GM12878 (cell line): Measurements from ENCODE around the gene SYDE2. TPM values are rescaled to one million over a fixed set of nuclear protein-coding genes. Genes with fewer than 3 reads are reported as not detected.

Source experiments
- ATAC-seq: fragments of 200-7000 bp; cut with Tn5 transposase; 3 replicates; pipeline ENCODE4 v1.9.1; 2020; ENCODE audit warnings: mild to moderate bottlenecking, moderate library complexity
- BruUV-seq: library from RNA; stranded (reverse); fragments of 400-500 nt; replicated peaks from 2 replicates; lab custom pipeline; 2021; lab: Mats Ljungman, UMichigan
- CTCF ChIA-PET: fragments of 300-600 bp; sonication (Branson Sonifier 250); formaldehyde crosslinking; extraction: SDS; loops from one replicate; lab custom pipeline; 2021; ENCODE audit warnings: inconsistent platforms; lab: Yijun Ruan, JAX
- POLR2A ChIA-PET: fragments of 350-600 bp; formaldehyde crosslinking; extraction: SDS; loops from one replicate; lab custom pipeline; 2021; ENCODE audit warnings: inconsistent platforms; lab: Charles Lee
- RAD21 ChIA-PET: fragments of 300-600 bp; sonication (Branson Sonifier 250); formaldehyde crosslinking; loops from one replicate; lab custom pipeline; 2023; ENCODE audit warnings: antibody characterized with exemption; ENCODE audit not compliant: unreplicated experiment; lab: Charles Lee
- SMC1A ChIA-PET: fragments of 300-600 bp; sonication (Branson Sonifier 250); formaldehyde crosslinking; loops from one replicate; lab custom pipeline; 2023; ENCODE audit not compliant: unreplicated experiment, uncharacterized antibody; lab: Charles Lee
- DNase-seq: peaks from one replicate; pipeline ENCODE4 v3.0.0-alpha.2; 2011; ENCODE audit warnings: low read depth, low spot score
- FAIRE-seq: peaks from 3 replicates; lab custom pipeline; 2011; peaks lifted over from hg19 to GRCh38; lab: Jason Lieb, UNC
- H2AFZ ChIP-seq: 2 replicates; pipeline ENCODE4 v1.6.0; 2011; ENCODE audit warnings: low read depth, low read length, control low read depth; ENCODE audit not compliant: control insufficient read depth
- H3K27ac ChIP-seq: 2 replicates; pipeline ENCODE4 v1.5.1; 2011; ENCODE audit warnings: control low read depth; ENCODE audit not compliant: control insufficient read depth, insufficient read depth
- H3K27me3 ChIP-seq, 2 experiments: replicated peaks in 1 of 2; 2 replicates each; pipeline versions ENCODE4 v1.6.0 to v1.6.1; 2011; ENCODE audit warnings: low read length in 1 of 2; ENCODE audit not compliant: control insufficient read depth in 2 of 2, insufficient read depth in 2 of 2
- H3K36me3 ChIP-seq, 2 experiments: 2 replicates each; pipeline ENCODE4 v1.5.1; 2011; ENCODE audit warnings: low read length in 1 of 2; ENCODE audit not compliant: control insufficient read depth in 2 of 2, insufficient read depth in 2 of 2
- H3K4me1 ChIP-seq: 2 replicates; pipeline ENCODE4 v1.6.1; 2011; ENCODE audit warnings: mild to moderate bottlenecking, low read length, moderate library complexity, mixed read lengths; ENCODE audit not compliant: control insufficient read depth, insufficient read depth
- H3K4me2 ChIP-seq: 2 replicates; pipeline ENCODE4 v1.6.0; 2011; ENCODE audit warnings: control low read depth; ENCODE audit not compliant: control insufficient read depth, insufficient read depth
- H3K4me3 ChIP-seq: fragments of 200-600 bp; sonication (generic); 2 replicates; pipeline ENCODE4 v1.5.1; 2016
- H3K79me2 ChIP-seq: 2 replicates; pipeline ENCODE4 v1.6.0; 2011; ENCODE audit warnings: low read length; ENCODE audit not compliant: control insufficient read depth, insufficient read depth
- H3K9ac ChIP-seq: 2 replicates; pipeline ENCODE4 v1.8.0; 2011; ENCODE audit warnings: low read length, control low read depth, mixed read lengths; ENCODE audit not compliant: control insufficient read depth, insufficient read depth
- H3K9me3 ChIP-seq: replicated peaks from 3 replicates; pipeline ENCODE4 v1.5.1; 2011; ENCODE audit warnings: mild to moderate bottlenecking, low read length; ENCODE audit not compliant: control insufficient read depth, insufficient read depth
- H4K20me1 ChIP-seq: 2 replicates; pipeline ENCODE4 v1.6.0; 2011; ENCODE audit not compliant: control insufficient read depth, insufficient read depth
- ATF2 ChIP-seq: IDR thresholded peaks from 2 replicates; pipeline ENCODE4 v1.6.1; 2012; ENCODE audit warnings: low read length, inconsistent platforms
- BCL3 ChIP-seq: IDR thresholded peaks from 2 replicates; pipeline ENCODE4 v1.6.1; 2011; ENCODE audit warnings: borderline replicate concordance, low read depth, mild to moderate bottlenecking, moderate library complexity, low read length; ENCODE audit not compliant: insufficient read depth, poor library complexity, severe bottlenecking
- BMI1 ChIP-seq: fragments of 450-650 bp; IDR thresholded peaks from 2 replicates; pipeline ENCODE4 v1.6.1; 2016; ENCODE audit warnings: mild to moderate bottlenecking, moderate library complexity, borderline replicate concordance
- CHD1 ChIP-seq: IDR thresholded peaks from 2 replicates; pipeline ENCODE4 v1.6.1; 2012; ENCODE audit warnings: low read depth, low read length, improper control_type of control experiment
- EZH2 ChIP-seq: IDR thresholded peaks from 2 replicates; pipeline ENCODE4 v1.6.1; 2012; ENCODE audit warnings: low read depth, mild to moderate bottlenecking, control low read depth, inconsistent platforms, low read length, borderline replicate concordance; ENCODE audit not compliant: control insufficient read depth
- GABPA ChIP-seq: IDR thresholded peaks from 2 replicates; pipeline ENCODE4 v1.6.1; 2014; ENCODE audit warnings: antibody characterized with exemption, low read depth, mild to moderate bottlenecking, inconsistent platforms
- HCFC1 ChIP-seq: fragments of 150-350 bp; IDR thresholded peaks from 2 replicates; pipeline ENCODE4 v1.6.1; 2014; ENCODE audit warnings: low read length
- IKZF1 ChIP-seq: fragments of 450-650 bp; conservative IDR thresholded peaks from 2 replicates; pipeline ENCODE4 v1.6.1; 2017; ENCODE audit warnings: antibody characterized with exemption, mild to moderate bottlenecking
- NR2C1 ChIP-seq: fragments of 450-650 bp; IDR thresholded peaks from 2 replicates; pipeline ENCODE4 v1.6.1; 2017; ENCODE audit warnings: antibody characterized with exemption, mild to moderate bottlenecking, moderate library complexity
- SIX5 ChIP-seq: IDR thresholded peaks from 2 replicates; pipeline ENCODE4 v1.6.1; 2011; ENCODE audit warnings: mild to moderate bottlenecking, low read depth, low read length, moderate library complexity; ENCODE audit not compliant: severe bottlenecking
- SPI1 ChIP-seq: IDR thresholded peaks from 2 replicates; pipeline ENCODE4 v1.6.1; 2011; ENCODE audit warnings: low read depth, mild to moderate bottlenecking, low read length, moderate library complexity, borderline replicate concordance; ENCODE audit not compliant: insufficient read depth
- SUZ12 ChIP-seq: fragments of 200-600 bp; sonication (generic); IDR thresholded peaks from one replicate; pipeline ENCODE4 v1.6.1; 2018; ENCODE audit warnings: antibody characterized with exemption, mild to moderate bottlenecking; ENCODE audit not compliant: unreplicated experiment
- TCF3 ChIP-seq: IDR thresholded peaks from 2 replicates; pipeline ENCODE4 v1.6.1; 2012; ENCODE audit warnings: low read depth, mild to moderate bottlenecking, low read length, borderline replicate concordance; ENCODE audit not compliant: insufficient read depth
- WGBS: methylation state at CpG from one replicate; pipeline ENCODE4 v1.1.6; 2016; ENCODE audit warnings: low lambda C conversion rate; ENCODE audit not compliant: insufficient replicate concordance, insufficient coverage; ENCODE audit errors: missing lambda C conversion rate; 5-methylcytosine and 5-hydroxymethylcytosine counted together
- in situ Hi-C: fragments of 300-500 bp; cut with MboI; formaldehyde crosslinking; loops from 9 replicates; pipeline ENCODE4 v1.14.3; 2018; ENCODE audit warnings: mixed read lengths
- intact Hi-C: fragments of 100-400 bp; cut with micrococcal nuclease; formaldehyde crosslinking; loops from one replicate; pipeline ENCODE4 v1.14.2; 2022; ENCODE audit not compliant: unreplicated experiment
- polyA plus RNA-seq, 11 experiments: library from polyadenylated mRNA; depleted of rRNA in 4 of 11; unstranded in 6 of 11; stranded (reverse) in 5 of 11; fragments of >200 nt; fragmentation: Nextera tagmentation in 4 of 11; fragmentation: Illumina TruSeq in 1 of 11; extraction: Ambion mirVana in 4 of 11; extraction: Trizol in 1 of 11; gene quantifications; 1 replicate in 1 of 11; 2 replicates in 10 of 11; pipeline versions ENCODE4 v1.2.1 to v1.2.3, GENCODE V29; 2011 to 2016; ENCODE audit warnings: inconsistent platforms in 2 of 11, missing spikeins in 2 of 11, low read depth in 1 of 11
- total RNA-seq, 4 experiments: library from RNA; depleted of rRNA in 3 of 4; stranded (reverse); fragments of >200 nt in 3 of 4; fragmentation: Illumina TruSeq in 1 of 4; extraction: Trizol in 1 of 4; gene quantifications; 2 replicates each; pipeline versions ENCODE4 v1.2.1 to v1.2.3, GENCODE V29; 2013 to 2021
- TF ChIP-seq, protein P1 (sequence below): fragments of 450-650 bp; IDR thresholded peaks from 2 replicates; pipeline ENCODE4 v1.6.1; 2017; ENCODE audit warnings: mild to moderate bottlenecking, moderate library complexity
- TF ChIP-seq, protein P2 (sequence below): fragments of 450-650 bp; IDR thresholded peaks from 2 replicates; pipeline ENCODE4 v1.6.1; 2016; ENCODE audit warnings: mild to moderate bottlenecking

Gene SYDE2
- total and polyA plus RNA-seq, 10 of the 15 experiments (the other 5 are each of a cell fraction or from before 2014, with no cell fraction given), result 0.37 to 4.1 (median 1.8) TPM; not detected in 1

- H3K27me3 ChIP-seq, result no peaks in the 10 kb centered on the region
- POLR2A ChIA-PET, result interaction anchor here (0.8 kb wide), 1 partner anchor 23 kb away, joined by 5 read pairs; no protein-coding TSS in a partner anchor
- no peak overlapping the region for H3K4me3 ChIP-seq
- H3K4me1 ChIP-seq, result no peaks in the 10 kb centered on the region
- SMC1A ChIA-PET, result no interaction called here
- no peaks in the 10 kb centered on the region for H3K9me3 ChIP-seq
- H3K27ac ChIP-seq, result no peak overlapping the region
- TF ChIP-seq, protein P1, sequence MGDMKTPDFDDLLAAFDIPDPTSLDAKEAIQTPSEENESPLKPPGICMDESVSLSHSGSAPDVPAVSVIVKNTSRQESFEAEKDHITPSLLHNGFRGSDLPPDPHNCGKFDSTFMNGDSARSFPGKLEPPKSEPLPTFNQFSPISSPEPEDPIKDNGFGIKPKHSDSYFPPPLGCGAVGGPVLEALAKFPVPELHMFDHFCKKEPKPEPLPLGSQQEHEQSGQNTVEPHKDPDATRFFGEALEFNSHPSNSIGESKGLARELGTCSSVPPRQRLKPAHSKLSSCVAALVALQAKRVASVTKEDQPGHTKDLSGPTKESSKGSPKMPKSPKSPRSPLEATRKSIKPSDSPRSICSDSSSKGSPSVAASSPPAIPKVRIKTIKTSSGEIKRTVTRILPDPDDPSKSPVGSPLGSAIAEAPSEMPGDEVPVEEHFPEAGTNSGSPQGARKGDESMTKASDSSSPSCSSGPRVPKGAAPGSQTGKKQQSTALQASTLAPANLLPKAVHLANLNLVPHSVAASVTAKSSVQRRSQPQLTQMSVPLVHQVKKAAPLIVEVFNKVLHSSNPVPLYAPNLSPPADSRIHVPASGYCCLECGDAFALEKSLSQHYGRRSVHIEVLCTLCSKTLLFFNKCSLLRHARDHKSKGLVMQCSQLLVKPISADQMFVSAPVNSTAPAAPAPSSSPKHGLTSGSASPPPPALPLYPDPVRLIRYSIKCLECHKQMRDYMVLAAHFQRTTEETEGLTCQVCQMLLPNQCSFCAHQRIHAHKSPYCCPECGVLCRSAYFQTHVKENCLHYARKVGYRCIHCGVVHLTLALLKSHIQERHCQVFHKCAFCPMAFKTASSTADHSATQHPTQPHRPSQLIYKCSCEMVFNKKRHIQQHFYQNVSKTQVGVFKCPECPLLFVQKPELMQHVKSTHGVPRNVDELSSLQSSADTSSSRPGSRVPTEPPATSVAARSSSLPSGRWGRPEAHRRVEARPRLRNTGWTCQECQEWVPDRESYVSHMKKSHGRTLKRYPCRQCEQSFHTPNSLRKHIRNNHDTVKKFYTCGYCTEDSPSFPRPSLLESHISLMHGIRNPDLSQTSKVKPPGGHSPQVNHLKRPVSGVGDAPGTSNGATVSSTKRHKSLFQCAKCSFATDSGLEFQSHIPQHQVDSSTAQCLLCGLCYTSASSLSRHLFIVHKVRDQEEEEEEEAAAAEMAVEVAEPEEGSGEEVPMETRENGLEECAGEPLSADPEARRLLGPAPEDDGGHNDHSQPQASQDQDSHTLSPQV, result no peak
- TF ChIP-seq HCFC1 (no peak), BMI1 (no peak), CHD1 (no peak), IKZF1 (no peak), ATF2 (no peak), GABPA (no peak), SPI1 (no peak), TCF3 (no peak), NR2C1 (no peak), EZH2 (no peak), BCL3 (no peak), SIX5 (no peak), SUZ12 (no peak)
- TF ChIP-seq, protein P2, sequence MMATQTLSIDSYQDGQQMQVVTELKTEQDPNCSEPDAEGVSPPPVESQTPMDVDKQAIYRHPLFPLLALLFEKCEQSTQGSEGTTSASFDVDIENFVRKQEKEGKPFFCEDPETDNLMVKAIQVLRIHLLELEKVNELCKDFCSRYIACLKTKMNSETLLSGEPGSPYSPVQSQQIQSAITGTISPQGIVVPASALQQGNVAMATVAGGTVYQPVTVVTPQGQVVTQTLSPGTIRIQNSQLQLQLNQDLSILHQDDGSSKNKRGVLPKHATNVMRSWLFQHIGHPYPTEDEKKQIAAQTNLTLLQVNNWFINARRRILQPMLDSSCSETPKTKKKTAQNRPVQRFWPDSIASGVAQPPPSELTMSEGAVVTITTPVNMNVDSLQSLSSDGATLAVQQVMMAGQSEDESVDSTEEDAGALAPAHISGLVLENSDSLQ, result no peak
- H3K9ac ChIP-seq, result no peak overlapping the region
- DNase-seq (no peak), FAIRE-seq (no peak), ATAC-seq (no peak)
- WGBS, result 92% methylated on average over 1 of the region's 1 CpG
- CTCF ChIA-PET, result no interaction called here
- in situ Hi-C loops, result no loop called here
- BruUV-seq, result no TSS peak
- RAD21 ChIA-PET, result no interaction called here
- intact Hi-C loops, result no loop called here
- H2AFZ ChIP-seq, result no peak overlapping the region
- H3K79me2 ChIP-seq, result no peaks in the 10 kb centered on the region
- H4K20me1 ChIP-seq, result no peaks in the 10 kb centered on the region
- no peak overlapping the region for H3K4me2 ChIP-seq
- H3K36me3 ChIP-seq, result no peaks in the 10 kb centered on the region
These were observed 34.5 kb downstream of the SYDE2 start for GRCh38 chr1:85166351-85166750.
